ENCODE measurements around the gene TNRC6C.

DNA sequence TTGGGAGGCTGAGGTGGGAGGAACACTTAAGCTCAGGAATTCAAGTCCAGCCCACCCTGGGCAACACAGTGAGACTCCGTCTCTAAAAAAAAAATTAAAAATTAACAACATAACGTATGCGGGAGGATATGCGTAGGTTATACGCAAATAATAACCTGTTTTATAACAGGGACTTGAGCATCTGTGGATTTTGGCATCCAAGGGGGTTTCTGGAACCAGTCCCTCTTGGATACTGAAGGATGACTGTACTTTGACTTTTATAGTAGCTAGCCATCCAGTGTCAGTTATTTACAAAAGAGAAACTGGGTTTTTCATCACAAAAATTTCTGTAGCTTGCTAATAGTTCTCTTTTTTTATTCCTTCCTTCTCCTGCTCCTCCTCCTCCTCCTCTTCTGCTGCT is 64.5 kb downstream of the TNRC6C start:
- TF ChIP-seq POLR2A (IDR thresholded peaks at IDR 0.05) = no peak
- no peak for TF ChIP-seq EP300 (IDR thresholded peaks at IDR 0.05)
- TF ChIP-seq, protein P1, sequence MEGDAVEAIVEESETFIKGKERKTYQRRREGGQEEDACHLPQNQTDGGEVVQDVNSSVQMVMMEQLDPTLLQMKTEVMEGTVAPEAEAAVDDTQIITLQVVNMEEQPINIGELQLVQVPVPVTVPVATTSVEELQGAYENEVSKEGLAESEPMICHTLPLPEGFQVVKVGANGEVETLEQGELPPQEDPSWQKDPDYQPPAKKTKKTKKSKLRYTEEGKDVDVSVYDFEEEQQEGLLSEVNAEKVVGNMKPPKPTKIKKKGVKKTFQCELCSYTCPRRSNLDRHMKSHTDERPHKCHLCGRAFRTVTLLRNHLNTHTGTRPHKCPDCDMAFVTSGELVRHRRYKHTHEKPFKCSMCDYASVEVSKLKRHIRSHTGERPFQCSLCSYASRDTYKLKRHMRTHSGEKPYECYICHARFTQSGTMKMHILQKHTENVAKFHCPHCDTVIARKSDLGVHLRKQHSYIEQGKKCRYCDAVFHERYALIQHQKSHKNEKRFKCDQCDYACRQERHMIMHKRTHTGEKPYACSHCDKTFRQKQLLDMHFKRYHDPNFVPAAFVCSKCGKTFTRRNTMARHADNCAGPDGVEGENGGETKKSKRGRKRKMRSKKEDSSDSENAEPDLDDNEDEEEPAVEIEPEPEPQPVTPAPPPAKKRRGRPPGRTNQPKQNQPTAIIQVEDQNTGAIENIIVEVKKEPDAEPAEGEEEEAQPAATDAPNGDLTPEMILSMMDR (IDR thresholded peaks at IDR 0.05) = no peak
- no peak for TF ChIP-seq POLR2AphosphoS5 (IDR thresholded peaks at IDR 0.05)
